GM18508 (cell line): ENCODE results near the gene AMACR.
"Not testable (repeated sequence)": the region's sequence is repeated elsewhere in the genome, so short reads cannot be mapped to it uniquely, and the experiment has no call there.

ENCODE experiments used
- ATAC-seq: cut with Tn5 transposase; IDR thresholded peaks from one replicate; pipeline ENCODE4 v1.9.1; 2021; ENCODE audit warnings: moderate number of reproducible peaks; ENCODE audit not compliant: insufficient read depth, unreplicated experiment

The AMACR gene

DNA sequence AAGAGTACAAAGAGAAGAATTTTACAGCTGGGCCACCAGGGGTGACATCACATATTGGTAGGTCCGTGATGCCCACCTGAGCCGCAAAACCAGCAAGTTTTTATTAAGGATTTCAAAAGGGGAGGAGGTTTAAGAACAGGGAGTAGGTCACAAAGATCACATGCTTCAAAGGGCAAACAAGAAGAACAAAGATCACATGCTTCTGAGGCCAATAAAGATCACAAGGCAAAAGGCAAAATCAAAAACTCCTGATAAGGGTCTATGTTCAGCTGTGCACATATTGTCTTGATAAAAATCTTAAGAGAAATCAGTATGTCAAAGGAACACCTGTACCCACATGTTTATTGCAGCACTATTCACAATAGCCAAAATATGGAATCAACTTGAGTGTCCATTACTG, 2.3 kb upstream of the AMACR start:
- ATAC-seq, result not testable (repeated sequence)

DNA sequence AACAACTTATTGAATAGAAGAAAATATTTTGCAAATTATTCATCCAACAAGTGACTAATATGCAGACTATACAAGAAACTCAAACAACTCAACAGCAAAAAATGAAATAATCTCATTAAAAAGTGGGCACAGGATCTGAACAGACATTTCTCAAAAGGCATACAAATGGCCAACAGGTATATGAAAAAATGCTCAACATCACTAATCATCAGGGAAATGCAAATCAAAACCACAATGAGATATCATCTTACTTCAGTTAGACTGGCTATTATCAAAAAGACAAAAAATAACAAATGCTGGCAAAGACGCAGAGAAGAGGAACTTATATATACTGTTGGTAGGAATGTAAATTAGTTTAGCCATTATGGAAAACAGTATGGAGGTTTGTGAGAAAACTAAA, 1.8 kb upstream of the AMACR start:
- no peak for ATAC-seq

DNA sequence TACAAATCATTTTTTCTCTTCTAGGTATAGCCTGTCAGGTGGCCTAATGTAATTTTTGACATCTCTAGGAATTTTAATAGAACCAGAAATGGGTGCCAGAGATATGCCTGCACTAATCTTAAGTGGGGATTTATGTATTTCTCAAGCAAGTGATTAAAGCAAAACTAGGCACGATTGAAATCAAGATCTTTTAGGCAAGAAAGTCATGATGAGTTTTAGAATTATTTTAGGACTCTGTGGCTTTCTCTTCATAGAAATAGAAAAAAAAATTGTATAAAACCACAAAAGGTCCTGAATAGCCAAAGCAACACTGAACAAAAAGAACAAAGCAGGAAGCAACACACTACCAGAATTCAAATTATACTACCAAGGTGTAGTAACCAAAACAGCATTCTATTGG, 952 bp upstream of the AMACR start:
- no peak for ATAC-seq

DNA sequence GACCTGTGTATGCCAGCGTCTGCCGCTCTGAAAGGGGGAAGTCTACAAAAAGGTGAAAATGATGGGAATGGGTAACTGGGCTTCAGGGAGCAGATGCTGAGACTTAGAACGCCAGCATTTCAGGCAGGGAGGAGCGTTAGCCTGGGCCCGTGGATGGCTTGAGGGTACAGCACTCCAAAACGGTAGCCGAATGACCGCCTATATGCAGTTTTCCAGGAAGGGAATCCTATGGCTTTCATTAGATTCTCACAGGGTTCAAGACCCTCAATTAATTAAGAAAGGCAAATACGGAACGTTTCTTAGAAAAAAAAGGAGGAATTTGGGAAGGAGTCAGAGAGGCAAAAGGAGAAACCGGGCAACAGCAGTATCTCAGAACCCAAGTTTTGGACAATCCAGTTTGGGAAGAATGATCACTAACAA, 639 bp downstream of the AMACR start:
- no peak for ATAC-seq

DNA sequence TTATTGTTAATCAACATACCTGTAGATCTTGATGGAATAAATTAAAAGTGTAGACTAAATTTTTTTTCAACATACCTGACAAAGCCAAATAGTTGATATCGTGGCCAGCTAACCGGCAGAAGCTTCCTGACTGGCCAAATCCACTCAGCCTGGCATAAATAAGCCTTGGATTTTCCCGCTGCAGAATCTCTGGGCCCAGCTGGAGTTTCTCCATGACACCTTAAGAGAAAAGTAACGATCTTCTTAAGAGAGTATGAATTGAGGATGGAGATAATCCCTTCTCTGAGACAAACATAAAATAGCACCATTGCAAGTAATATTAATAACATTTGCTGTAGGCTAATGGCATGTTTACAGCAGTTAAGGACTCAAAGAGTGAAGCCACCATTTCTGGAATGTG, 2.2 kb downstream of the AMACR start:
- ATAC-seq, result no peak

DNA sequence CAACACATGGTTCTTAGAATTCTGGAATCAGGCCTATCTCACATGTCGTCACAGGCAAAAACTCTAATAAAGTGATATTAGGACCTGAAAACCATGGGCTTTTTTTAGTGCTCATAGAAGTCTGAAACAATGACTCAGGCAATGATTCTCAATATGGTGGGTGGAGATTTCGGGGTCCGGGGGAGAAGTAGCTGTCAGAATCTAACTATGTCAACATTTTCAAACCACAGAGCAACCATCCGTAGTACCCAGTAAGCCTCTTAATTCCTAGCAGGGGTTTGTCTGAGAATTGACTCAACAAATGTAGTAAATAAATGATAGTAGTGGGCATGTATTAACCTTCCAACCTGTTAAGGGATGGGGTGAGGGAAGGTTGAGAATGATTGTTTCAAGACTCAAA, 2.6 kb downstream of the AMACR start:
- ATAC-seq, result no peak

DNA sequence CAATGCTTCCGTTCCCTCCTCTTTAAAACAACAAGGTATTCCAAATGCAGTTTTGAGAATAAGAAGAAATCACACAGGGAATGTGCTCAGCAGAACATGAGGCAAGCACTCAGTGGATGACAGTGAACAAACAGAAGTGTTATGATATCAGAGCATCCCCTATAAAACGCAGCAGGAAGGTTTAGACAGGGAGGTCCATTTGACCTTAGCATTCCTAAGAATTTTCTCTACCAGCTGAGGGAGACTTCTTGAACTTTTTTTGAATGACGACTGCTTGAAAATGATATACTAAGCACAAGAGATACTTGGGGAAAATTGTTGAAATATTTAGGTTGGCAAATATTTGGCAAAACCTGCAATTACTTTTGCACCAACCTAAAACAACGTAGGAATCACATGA, 3.9 kb downstream of the AMACR start:
- no peak for ATAC-seq

DNA sequence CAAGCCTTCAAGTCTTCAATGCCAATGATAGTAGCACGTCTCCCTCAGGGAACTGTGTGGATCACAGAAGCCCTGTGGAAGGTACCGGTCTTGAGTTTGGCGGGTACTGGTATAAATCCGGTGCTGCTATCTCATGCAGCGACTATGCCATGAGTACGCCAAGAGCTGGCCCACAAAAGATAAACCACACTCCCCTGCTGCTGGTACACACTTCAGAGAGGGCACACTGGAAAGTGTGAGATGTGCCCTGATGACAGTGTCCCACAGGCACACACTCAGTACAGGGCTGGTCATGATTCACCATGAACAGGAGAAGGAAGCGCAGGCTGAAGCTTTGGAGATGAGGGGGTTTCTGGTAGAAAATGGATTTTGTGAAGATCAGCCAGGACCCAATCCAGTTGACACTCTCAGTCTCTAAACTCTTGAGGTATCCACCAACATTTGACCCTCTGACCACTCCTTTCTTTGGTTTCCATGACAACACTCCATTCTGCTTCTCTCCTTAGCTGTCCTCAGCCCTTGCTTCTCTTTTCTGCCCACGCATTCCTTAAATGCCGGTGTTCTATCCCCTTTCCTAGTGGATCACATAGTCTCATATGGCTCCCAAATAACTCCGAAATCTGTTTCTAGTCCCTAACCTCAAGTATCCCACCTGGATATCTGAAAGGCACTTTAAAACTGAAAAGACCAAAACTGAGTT, 5.1 kb downstream of the AMACR start:
- no peak for ATAC-seq

DNA sequence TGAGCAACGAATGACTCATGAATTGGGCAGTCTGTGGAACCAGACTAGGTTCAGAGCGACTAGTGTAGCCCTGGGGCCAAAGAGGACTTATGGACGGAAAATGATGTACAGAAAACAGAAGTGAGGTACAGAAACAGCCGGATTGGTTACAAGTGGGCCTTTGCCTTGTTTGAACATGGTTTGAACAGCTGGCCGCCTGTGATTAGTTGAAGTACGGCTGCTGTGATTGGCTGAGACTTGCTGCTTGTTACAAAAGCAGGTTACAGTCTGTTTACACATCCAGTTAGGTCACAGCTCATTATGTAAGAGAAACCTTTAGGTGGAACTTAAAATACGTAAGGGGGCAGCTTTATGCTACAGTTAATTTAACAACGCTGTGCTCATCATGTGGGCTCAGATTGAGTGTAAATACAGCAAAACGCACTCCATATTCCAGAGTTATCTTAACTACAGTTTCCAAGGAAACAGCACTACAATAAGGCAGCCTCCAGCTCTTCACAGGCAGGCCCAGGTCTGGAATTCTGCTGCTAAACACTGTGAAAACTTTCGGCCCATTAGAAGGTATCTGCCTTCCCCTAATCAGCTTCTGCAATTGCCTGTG, 6.5 kb downstream of the AMACR start:
- ATAC-seq, result no peak

DNA sequence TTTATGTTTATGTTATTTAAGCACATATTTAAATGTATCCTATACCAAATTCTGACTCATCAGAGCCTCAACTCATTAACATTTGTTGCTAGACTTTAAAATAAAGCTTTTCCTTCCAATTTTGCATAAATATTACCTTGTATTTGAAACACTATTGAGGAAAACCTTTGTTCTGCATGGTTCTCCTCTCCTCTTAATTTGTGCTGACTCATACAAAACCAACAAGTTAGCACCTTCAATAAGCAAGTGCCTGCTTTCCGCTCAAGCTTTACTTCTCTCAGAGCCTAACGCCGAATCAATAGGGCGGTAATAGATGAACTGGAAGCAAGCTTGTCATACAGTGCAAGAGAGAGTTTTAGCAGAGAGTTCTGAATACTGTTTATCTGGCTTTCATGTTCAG, 7.9 kb downstream of the AMACR start:
- no peak for ATAC-seq

DNA sequence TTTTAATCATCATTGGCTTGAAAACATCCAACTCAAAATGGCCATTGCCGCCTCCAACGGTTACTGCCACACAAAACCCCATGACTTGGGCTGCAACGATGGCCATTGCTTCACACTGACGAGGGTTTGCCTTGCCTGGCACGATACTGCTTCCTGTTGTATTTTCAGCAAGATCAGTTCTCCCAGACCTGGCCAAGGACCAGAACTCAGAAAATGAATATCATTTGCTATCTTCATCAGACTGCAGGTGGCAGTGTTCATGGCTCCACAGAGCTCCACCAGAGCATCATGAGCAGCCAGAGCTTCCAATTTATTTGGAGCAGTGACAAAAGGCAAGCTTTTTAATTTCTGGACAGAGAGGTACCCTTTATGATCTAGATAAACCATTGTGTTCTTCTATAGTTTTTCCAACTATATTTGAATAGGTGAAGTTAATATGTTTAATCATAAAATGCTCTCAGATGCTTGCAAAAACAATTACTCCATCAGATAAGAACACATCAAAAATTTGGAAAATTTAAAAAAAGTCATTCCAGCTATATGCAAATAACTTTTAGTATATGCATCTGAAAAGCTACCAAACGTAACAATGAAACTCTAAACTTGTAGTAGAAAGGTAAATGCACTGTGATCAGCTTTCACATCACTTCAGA, 10.4 kb downstream of the AMACR start:
- ATAC-seq, result peak; percentile 74

DNA sequence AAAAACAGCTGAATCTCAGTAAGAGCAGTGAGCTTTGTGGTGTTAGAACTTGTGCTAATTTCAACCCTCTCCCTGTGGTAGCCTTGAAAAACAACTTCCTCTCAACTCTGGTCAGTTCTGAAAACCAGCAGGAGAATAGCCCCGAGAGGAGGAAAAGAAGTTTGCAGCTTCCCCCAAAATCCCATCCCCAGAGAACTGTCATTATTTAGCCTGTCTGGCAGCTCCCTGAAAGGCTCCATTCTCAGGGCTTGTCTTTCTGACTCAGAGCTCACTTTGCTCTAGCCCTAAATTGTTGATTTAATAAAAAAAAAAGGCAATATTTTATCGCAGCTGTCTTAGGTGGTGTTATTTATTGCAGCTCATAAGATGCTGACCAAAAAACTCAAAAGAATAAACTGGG, 12.0 kb downstream of the AMACR start:
- ATAC-seq, result no peak

DNA sequence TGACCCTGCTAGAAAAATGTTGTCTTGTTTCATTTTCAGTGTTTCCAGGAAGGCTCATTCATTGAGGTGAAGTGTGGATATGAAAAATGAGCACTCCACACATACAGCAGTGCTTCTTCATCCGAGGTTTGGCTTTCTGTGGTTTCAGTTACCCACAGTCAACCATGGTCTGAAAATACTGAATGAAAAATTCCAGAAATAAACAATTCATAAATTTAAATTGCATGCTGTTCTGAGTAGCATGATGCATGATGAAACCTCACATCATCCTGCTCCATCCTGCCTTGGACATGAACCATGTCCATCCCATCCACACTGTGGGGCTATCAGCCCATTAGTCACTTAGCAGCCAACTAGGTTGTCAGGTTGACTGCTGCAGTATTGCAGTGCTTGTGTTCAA, 13.0 kb downstream of the AMACR start:
- ATAC-seq, result no peak

DNA sequence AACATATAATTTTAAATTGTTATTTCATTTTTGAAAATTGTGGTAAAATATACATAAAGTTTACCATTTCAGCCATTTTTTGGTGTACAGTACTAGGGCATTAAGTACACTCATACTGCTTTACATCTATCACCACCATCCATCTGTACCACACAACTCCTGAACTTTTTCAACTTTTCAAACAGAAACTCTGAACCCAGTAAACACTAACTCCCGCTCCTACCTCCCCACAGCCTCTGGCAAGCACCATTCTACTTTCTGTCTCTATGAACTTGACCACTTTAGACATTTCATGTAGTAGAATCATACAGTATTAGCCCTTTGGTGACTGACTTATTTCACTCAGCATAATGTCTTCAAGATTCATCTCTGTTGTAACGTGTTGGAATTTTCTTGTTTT, 15.0 kb downstream of the AMACR start:
- no peak for ATAC-seq

DNA sequence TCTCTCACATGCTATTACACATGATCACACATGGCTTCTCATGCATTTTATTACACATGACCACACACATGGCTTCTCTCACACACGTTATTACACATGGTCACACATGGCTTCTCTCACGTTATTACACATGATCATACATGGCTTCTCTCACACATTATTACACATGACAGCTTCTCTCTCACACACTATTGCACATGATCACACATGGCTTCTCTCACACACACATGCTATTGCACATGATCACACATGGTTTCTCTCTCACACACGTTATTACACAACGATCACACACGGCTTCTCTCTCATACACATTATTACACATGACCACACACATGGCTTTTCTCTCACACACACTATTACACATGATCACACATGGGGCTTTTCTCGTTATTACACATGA, 22.4 kb downstream of the AMACR start:
- no peak for ATAC-seq

DNA sequence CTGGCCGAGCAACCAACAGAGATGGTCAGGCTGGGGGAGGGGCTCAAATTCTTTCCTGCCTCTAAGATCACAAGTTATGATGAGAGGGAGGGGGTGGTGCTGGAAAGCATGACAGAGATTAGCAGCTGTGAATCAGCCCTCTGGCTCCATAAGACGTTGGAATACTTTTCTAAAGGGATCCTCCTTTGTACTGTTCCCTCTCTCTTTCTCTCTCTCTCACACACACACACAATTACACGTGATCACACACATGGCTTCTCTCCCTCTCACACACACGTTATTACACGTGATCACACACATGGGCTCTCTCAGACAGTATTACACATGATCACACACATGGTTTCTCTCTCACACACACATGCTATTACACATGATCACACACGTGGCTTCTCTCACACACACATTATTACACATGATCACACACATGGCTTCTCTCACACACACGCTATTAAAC, 23.2 kb downstream of the AMACR start, which contains the start of gene SLC45A2:
TSS of gene SLC45A2 (minus strand) at position 23 of the 454 bp plus-strand sequence. CDS start 110 bp downstream, outside the sequence.
- no peak for ATAC-seq

DNA sequence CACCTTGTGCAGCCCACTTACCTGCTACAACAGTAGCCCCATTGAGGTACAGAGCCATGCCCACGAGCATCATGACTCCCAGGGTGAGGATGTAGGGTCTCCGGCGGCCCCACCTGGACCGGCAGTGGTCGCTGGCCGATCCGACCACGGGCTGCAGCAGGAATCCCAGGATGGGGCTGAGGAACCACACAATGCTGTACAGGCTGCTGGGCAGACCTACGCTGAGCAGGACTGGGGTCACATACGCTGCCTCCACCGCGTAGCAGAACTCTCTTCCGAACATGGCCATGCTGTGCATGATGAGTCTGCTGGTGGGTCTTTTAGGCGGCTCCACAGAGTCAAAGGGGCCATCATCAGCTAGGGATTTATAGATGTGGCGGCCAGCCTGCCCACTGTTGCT, 23.7 kb downstream of the AMACR start:
- ATAC-seq, result no peak

DNA sequence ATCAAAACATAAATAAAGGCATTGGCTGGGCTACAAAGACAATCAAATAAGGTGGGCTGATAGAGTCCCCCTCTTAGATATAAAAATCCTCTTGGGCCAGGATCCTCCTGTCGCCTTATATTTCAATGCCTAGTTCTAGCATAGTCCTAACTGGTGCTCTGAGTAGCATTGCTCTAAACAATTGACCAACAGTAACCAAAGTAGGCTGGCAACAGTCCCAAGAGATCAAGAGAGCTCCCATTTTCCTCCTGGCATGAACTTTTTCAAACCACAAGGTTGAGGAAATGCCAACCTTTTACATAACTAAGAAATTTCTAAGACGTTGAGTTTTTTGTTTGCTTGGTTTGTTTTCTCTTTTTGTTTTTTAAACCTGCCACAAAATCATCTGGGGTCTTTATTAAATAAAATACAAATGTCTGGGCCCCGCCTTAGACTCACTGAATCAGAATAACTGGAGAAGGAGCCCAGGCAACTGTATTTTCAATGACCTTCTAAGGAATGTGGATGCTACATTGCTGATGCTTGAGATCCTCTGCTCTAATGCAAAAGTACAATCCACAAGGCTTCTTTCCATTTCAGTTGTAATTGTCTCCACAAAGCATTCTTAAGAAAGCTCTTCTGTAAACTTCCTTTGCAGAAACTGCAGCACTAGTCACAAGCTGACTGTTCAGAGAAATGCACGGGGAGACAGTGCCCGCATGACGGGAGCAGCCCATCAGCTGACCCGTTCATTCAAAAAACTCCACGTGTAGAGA, 26.3 kb downstream of the AMACR start:
- no peak for ATAC-seq

DNA sequence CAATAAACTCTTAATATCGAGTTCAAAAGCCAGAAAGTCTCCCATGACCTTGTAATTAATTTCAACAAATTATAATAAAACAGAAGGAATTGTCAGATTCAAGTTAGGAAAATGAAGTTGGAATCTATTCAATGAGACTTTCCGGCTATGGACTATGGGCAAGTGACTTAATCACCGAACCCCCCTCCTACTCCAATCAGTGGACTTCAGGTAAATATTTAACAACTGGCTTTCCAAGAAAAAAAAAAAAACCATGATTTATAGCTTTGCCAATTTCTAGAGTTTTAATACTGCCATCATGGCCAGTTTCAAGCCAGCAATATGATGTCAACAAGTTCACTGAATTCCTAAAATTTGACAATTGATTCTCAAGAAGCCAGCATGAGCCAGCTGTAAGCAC, 27.8 kb downstream of the AMACR start:
- ATAC-seq, result no peak

DNA sequence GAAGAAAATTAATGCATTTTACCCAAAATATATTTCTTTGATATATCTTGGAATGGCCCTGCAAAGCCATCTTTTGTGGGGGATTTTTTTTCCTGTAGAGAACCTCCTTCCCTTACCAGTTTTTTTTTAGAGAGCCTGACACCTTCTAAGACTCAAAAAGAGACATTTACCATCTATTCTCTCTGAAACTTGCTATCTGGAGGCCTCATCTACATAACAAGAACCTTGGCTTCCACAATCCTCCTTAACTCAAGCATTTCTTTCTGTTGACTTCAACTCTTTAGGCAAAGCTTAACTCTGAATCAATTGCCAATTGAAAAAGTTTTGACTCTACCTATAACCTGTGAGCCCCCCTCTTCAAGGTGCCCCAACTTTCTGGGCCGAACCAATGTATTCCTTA, 29.5 kb downstream of the AMACR start:
- no peak for ATAC-seq

DNA sequence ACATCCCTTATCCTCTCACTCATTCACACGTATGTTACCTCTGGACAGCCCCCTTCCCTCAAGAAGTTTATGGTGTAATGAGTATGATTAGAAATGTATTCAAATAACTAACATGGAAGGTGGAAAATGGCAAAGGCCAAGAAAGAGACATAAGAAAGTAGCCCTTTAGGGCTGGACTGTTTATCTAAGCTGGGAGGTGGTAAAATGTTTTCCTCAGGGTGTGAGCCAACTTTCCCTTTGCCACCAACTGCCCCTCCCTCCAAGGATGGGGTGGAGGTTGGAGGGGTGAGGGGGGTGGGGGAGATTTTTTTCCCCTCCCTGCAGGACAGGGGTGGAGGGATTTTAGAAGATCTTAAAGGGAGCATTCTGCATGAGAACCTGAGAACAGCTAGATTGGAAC, 31.5 kb downstream of the AMACR start:
- ATAC-seq, result no peak
